AG20443 (cell line): ENCODE measurements around the gene DAP.

ENCODE experiments used
- DNase-seq: peaks from one replicate; pipeline ENCODE4 v3.0.0; 2012; ENCODE audit warnings: low spot score, mixed read lengths

DAP gene

GRCh38 chr5:10709409-10709808, 51.6 kb downstream of the DAP start:
- DNase-seq: no peak

DNA sequence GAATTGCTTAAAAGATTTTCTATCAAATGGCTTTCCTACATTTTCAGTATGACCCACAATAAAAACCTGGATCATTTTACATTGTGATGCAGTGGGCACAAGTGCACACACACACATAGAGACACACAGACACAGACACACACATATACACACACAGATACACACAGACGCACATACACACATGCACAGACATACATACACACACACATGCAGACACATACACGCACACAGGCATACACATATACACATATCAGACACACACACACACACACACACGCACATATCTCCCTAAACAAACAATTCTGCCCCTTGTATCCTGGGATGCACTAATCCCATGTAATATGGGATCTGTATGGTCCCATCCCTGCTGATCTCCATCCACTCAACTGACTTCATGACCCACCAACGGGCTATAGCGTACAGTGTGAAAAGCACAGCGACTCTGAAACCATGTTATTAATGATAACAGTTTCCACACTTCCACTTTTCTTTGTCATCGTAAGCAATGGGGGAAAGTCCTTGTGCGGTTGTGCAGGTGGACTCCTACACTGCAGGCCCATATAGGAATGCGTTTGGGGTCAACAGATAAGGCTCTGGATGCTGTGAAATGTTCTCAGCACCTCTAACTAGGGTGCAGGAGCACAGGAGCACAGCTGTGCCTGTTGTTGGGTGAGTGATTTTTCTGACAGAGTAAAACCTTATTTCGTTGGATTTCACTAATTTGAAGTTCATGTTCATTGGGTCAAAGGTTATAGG, 52.7 kb downstream of the DAP start:
- no peak for DNase-seq

DNA sequence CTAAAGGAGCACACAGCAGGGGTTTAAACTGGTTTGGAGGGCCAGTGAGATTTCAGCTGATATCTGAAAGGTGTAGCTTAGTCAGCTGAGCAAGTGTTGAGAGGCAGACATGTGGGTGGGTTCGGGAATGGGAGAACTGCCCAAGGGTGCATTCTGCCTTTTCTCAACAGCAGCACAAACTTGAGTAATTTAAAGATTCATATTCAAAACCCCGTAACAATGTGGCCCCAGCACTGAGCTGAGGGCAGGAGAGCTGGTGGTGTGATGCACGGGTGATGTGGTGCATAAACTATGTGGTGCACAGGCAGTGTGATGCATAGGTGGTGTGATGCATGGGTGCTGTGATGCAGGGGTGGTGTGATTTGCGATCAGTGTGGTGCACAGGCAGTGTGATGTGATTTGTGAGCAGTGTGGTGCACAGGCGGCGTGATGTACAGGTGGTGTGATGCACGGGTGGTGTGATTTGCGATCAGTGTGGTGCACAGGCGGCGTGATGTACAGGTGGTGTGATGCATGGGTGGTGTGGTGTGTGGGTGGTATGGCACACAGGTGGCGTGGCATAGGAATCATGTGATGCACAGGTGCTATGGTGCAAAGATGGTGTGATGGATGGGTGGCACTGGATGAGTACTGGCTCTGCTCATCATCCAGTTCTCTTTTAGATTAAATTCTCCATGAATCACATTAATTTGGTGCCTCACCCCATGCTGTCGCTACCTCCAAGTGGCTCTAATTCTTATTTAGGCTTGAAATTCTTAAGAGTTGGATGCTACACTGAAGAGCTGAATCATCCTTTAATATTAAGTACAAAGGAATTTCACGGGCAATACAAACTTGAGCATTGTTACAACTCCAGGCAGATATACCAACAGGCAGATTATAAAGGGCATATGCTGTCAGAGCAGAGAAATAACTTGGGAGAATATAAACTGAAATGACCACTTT, 53.6 kb downstream of the DAP start:
- DNase-seq: peak; percentile 43

DNA sequence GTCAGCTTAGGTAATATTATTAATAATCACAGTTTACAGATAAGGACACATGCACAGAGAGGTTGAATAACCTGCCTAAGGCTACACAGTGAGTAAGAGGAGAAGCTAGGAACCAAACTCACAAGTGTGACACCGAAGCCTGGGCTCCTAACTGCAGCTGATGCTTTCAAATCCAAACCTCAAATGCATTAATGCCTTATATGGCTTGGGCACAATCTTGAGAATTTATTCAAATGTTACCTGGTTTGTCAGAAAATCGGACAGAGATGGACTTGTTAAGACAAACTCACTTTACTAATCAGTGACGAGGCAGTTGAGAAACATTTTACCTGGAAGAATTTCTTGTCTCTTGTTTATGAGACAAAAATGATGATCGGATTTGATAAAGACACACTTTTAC, 54.7 kb downstream of the DAP start:
- DNase-seq: no peak

DNA sequence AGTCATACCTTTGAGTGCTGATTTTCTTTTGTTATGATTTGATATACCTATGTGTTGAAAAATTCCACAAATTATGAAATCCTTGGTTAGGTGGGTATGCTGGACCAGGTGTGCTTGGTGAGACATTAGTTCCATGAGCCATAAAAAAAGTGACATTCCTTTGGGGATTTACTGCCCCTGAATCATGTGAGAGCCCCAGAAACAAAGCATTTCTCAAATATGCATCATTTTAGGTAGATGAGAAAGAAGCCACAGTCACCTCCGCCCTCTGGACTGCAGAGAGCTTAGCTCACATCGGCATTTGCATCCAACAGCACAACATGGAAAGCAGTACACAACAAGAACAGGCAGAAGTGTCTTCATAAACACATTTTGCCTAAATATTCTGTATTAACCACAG, 55.3 kb downstream of the DAP start:
- no peak for DNase-seq

- DNase-seq: peak; percentile 38
These were observed 55.9 kb downstream of the DAP start for GRCh38 chr5:10704949-10705621.

- DNase-seq: no peak
These were observed 57.4 kb downstream of the DAP start for GRCh38 chr5:10703676-10704075.

GRCh38 chr5:10702911-10703491, 58.0 kb downstream of the DAP start:
- no peak for DNase-seq

- DNase-seq: peak; percentile 76
These were observed 58.9 kb downstream of the DAP start for GRCh38 chr5:10702040-10702629.

- peak; percentile 61 for DNase-seq
These were observed 59.4 kb downstream of the DAP start for GRCh38 chr5:10701567-10702039.

- DNase-seq: no peak
These were observed 60.5 kb downstream of the DAP start for GRCh38 chr5:10700516-10700915.

DNA sequence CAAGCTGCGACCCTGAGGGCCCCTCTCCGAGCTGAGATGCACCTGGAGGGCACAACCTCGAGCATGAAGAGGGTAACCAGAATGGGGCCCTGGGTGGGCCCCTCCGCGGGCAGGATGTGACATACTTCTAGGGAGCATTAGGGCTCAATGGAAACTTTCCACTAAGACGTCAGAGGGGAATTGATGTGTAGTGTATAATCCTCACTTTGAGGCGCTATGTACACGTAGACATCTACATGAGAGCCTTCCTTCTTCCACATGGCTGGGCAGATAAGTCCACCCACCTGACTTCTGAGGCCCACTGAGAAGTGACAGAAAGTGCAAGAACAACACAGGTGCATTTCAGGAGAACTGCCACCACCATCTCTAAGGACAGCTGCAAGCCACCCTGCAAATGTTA, 61.0 kb downstream of the DAP start:
- no peak for DNase-seq

DNA sequence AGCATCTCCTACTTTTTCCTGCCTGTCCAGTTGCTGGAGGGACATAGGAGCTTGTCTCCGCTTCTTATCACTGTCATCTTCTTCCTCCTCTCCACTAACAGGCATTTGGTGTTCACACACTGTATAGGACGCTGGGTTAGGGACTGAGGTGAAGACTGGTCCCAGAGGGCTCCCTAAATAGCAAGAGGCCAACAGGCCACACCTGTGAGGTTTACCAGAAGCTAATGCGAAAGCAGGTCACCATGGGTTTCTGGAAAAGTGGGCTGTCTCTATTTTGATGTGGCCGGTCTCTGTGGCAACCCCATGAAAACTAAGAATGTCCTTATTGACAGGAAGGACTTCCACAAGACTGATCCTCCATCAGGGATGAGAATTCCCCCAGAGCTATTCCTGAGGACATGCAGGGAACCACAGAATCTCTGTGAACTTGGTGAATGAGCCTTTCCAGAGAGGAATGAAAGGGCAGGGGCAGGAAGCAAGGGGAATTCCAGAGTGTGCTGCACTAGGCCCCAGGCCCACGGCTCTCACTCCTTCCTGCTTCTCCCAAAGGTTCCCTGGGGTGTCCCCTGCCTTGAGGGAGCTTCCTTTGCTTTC, 61.7 kb downstream of the DAP start:
- no peak for DNase-seq

DNA sequence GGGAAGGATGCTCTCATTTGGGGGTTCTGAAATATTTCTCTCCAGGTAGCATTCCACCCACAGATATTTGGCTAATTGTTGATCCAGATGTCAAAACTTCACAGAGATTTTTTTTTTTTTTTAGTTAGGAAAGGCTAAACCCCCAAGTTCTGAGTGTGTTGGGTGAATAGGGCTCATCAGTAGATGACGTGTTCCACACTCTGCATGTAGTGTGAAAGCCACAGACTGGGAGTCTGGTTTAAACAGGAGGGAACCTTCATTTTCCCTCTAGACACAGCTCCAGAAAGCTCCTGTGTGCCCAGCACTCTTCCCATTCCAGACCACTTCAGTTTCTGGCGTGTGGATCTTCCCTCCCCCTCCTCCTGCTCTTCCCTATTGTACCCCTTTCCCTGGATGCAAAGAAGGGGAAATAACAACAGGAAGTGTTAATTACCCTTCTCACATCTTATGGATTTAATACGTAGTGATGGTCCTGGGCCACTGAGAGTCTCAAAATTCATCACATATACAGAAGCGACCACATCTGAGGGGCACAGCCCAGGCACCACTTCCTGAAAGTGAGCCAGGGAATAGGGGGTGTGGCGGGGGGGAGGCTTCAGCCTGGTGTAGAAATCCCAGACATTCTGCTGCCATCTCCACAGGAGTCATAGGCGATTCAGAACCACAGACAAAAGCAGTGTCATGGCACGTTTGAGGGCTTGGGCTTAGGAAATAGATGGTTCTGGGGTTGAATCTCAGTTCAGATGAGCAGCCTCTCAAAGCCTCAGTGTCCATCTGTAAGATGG, 65.1 kb downstream of the DAP start:
- DNase-seq: peak; percentile 59

GRCh38 chr5:10695055-10695649, 65.9 kb downstream of the DAP start:
- DNase-seq: peak; percentile 86

DNA sequence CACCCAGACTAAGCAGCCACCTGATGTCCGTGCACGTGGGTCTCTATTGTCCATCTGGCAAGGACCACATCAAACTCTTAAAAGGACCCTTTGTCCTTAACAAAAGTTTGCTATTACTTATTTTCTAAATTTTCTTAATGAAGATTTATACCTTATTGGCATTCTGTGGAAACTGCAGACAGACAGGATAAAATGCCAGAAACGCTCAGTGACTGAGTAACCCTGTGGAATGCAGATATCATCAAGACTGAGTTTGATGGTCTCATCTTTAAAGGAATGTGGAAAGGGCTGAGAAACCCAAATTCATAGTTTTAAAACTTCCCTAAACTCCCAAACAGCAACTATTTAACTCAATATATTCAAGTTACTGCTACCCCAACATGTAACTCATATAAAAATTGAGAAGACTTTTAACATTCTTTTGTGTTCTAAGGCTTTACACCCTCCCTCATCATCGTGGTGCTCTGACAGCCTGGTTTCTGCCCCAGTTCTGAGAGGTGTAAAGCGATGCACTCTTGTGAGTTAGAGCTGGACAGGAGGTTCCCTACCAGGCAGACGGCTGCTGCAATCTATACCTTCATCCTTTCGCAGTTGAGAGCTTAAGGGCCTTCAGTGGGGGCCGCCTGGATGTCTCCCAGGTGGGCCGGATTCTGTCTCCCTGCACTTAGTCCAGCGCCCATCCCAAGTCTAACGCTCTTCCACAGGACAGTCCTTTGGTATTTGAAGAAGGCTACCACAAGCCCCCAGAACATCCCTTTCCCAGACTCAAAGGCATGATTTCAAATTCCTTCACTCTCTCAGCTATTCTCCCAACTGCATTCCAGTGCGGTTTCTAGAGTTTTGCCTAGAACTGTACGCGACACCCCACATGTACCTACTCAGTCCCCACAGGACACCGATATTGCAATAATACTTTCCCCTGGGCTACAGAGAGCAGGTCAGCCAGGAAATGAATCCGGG, 68.9 kb downstream of the DAP start:
- peak; percentile 81 for DNase-seq

DNA sequence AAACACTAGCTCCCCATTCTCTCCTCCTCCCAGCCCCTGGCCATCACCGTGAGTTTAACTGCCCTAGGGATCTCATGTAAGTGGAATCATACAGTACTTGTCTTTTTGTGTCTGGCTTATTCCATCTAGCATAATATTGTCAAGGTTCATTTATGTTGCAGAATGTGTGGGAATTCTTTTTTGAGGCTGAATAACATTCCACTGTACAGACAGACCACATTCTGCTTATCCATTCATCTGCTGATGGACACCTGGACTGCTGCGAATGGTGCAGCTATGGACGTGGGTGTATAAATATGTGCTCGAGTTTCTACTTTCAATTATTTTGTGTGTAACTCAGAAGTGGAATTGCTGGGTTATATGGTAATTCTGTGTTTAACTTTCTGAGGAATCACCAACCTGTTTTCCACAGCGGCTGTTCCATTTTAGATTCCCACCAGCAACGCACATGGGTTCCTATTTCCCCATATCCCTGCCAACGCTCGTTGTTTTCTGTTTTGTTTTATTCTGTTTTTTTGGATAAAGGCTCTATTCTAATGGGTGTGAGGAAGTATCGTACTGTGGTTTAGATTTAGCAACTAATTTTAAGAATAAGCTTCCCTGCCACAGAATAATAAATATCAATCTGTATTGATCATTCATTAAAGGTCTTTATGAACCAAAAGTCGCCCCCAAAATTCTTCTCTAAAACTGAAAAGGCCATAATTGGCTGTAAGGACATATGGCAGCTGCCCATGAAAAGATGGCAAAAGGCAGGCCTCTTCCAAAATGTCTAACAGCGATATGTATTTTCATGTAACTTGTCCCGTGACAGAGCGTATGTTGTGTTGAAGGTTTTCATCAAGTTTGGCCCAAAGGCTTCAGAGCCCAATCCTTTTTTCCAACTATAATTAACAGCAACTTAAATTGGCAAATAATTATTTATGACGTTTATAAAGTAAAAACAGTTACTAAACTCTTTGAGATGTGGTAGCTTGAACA, 70.3 kb downstream of the DAP start:
- DNase-seq: no peak
